Activated CD8-positive, alpha-beta T cell treated with anti-CD3 and anti-CD28 coated beads, Interleukin-2, amount 10 ng/mL, durations not matched to agents 7 days and 5 days (primary cell): ENCODE measurements around the gene CHST12. TPM values are rescaled to one million over a fixed set of nuclear protein-coding genes. Genes with fewer than 3 reads are reported as not detected.

ENCODE experiments used
- ATAC-seq: fragments of 150-1000 bp; cut with Tn5 transposase; one replicate; pipeline ENCODE4 v1.10.0; 2021; ENCODE audit warnings: moderate library complexity
- CTCF ChIA-PET: fragments of 350-600 bp; sonication (Branson Sonifier 250); formaldehyde crosslinking; loops from one replicate; lab custom pipeline; 2021; ENCODE audit warnings: antibody characterized with exemption; lab: Charles Lee
- POLR2A ChIA-PET: fragments of 350-600 bp; sonication (Branson Sonifier 250); formaldehyde crosslinking; loops from one replicate; lab custom pipeline; 2021; ENCODE audit warnings: antibody characterized with exemption; lab: Charles Lee
- DNase-seq: peaks from one replicate; pipeline ENCODE4 v3.0.0-alpha.2; 2020
- H3K27ac Mint-ChIP-seq: one replicate; pipeline ENCODE4 v1.8.0; 2021; ENCODE audit warnings: mild to moderate bottlenecking, mixed read lengths
- H3K27me3 Mint-ChIP-seq: one replicate; pipeline ENCODE4 v1.8.0; 2021; ENCODE audit warnings: low read depth, mixed read lengths
- H3K36me3 Mint-ChIP-seq: one replicate; pipeline ENCODE4 v1.8.0; 2021; ENCODE audit warnings: low read depth, mixed read lengths
- H3K4me1 Mint-ChIP-seq: one replicate; pipeline ENCODE4 v1.8.0; 2021; ENCODE audit warnings: low read depth, mixed read lengths
- H3K4me3 Mint-ChIP-seq: one replicate; pipeline ENCODE4 v1.8.0; 2021; ENCODE audit warnings: mild to moderate bottlenecking, mixed read lengths
- H3K9me3 Mint-ChIP-seq: one replicate; pipeline ENCODE4 v1.8.0; 2022; ENCODE audit warnings: mixed read lengths; ENCODE audit not compliant: insufficient read depth
- total RNA-seq, 2 experiments: library from RNA; stranded (reverse); gene quantifications; one replicate each; pipeline ENCODE4 v1.2.3, GENCODE V29; 2021

CHST12 gene
- total RNA-seq, 2 experiments from 2014 or later: 47.9 to 49.0 TPM

DNA sequence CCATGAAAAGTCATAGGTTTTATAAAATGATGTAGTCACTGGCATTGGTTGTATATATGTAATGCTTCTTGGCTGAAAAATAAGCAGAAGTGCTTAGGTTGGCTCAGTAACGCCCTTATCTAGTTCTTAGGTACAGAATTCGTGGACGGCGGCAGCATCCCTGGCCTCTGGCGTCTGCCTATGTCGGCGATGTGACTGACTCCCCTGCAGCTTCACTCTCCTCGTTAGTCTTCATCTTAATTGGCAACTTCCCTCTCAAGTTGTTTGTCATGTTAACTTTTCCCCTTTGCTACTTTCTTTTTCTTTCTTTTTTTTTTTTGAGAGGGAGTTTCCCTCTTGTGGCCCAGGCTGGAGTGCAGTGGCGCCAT is 18.5 kb downstream of the CHST12 start:
- ATAC-seq: no peak
- H3K9me3 Mint-ChIP-seq: no peaks in the 10 kb centered on the region
- POLR2A ChIA-PET: interaction anchor here (0.7 kb wide), 1 partner anchor 64 kb away, joined by 3 read pairs; no protein-coding TSS in a partner anchor
- H3K4me3 Mint-ChIP-seq: no peak overlapping the region
- peaks cover 62% of the 10 kb centered on the region for H3K4me1 Mint-ChIP-seq
- H3K27ac Mint-ChIP-seq: no peak overlapping the region
- H3K36me3 Mint-ChIP-seq: peaks cover 32% of the 10 kb centered on the region
- CTCF ChIA-PET: interaction anchor here (1.5 kb wide), 1 partner anchor 9 kb away, joined by 5 read pairs; no protein-coding TSS in a partner anchor
- DNase-seq: no peak
- no peaks in the 10 kb centered on the region for H3K27me3 Mint-ChIP-seq

DNA sequence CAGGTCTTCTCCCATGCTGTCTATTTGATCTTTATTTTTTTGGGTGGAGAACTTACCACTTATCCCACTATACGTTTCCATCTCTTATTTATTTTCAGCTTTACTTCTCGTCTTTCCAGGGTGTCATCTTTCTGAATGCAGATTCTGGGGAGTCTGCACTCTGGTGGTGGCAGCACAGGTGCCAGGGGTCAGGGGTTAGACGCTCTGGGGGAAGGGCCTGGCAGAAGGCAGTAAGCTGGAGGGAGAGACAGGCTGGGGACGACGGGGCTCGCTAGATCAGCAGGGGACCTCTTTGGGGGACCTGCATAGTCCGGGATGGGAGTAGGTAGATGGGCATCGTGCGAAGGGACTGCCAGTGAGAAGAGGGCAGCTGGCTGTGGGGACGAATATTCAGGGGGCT is 22.3 kb downstream of the CHST12 start:
- DNase-seq (no peak), ATAC-seq (no peak)
- ChIA-PET POLR2A (no interaction called here), CTCF (no interaction called here)
- Mint-ChIP-seq H3K27ac (peak overlapping the region; percentile 46), H3K9me3 (peaks cover under 1% of the 10 kb centered on the region), H3K27me3 (no peaks in the 10 kb centered on the region), H3K4me3 (no peak overlapping the region), H3K36me3 (peaks cover 21% of the 10 kb centered on the region), H3K4me1 (peaks cover 47% of the 10 kb centered on the region)

DNA sequence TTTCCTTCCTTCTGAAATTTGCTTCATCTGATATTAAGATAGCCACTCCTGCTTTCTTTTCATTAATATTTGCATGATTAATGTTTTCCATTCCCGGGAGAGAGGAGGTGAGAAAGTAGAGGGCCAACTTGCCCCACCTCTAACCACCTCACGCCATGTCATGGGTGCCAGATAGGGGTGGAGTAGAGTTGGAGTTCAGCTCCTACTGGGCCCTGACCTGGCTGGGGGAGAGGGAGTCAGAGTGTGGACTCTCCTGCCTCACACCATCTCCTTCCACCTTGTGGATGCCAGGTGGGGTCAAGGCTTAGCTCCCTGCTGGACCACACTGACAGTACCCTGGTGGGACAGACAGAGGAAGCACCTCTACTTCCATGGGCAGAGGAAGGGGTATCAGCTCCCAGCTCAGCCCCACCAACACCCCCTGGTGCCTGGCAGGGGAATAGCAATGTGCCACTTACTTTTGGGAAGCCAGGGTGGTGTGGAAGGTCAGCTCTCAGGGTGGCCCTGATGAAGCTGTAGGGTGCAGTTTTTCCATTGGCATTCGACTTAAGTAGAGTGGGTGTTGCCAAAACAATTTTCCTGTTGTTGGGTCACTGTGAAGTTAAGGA is 28.0 kb downstream of the CHST12 start:
- peak; percentile 38 for DNase-seq
- Mint-ChIP-seq H3K4me3 (no peak overlapping the region), H3K4me1 (peaks cover 25% of the 10 kb centered on the region), H3K27me3 (no peaks in the 10 kb centered on the region), H3K27ac (peak overlapping the region; percentile 2), H3K9me3 (peaks cover 6% of the 10 kb centered on the region), H3K36me3 (peaks cover 50% of the 10 kb centered on the region)
- ChIA-PET POLR2A (interaction anchor here (1.0 kb wide), 1 partner anchor 212 kb away, joined by 3 read pairs; no protein-coding TSS in a partner anchor), CTCF (interaction anchor here (0.8 to 2.3 kb wide), 13 partner anchors 8 to 66 kb away, joined by 3 to 11 read pairs (median 5); no protein-coding TSS in a partner anchor)
- no peak for ATAC-seq

DNA sequence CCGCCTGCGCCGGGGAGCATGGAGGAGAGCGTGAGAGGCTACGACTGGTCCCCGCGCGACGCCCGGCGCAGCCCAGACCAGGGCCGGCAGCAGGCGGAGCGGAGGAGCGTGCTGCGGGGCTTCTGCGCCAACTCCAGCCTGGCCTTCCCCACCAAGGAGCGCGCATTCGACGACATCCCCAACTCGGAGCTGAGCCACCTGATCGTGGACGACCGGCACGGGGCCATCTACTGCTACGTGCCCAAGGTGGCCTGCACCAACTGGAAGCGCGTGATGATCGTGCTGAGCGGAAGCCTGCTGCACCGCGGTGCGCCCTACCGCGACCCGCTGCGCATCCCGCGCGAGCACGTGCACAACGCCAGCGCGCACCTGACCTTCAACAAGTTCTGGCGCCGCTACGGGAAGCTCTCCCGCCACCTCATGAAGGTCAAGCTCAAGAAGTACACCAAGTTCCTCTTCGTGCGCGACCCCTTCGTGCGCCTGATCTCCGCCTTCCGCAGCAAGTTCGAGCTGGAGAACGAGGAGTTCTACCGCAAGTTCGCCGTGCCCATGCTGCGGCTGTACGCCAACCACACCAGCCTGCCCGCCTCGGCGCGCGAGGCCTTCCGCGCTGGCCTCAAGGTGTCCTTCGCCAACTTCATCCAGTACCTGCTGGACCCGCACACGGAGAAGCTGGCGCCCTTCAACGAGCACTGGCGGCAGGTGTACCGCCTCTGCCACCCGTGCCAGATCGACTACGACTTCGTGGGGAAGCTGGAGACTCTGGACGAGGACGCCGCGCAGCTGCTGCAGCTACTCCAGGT is 29.7 kb downstream of the CHST12 start:
- Mint-ChIP-seq H3K9me3 (peaks cover 6% of the 10 kb centered on the region), H3K27me3 (no peaks in the 10 kb centered on the region), H3K27ac (no peak overlapping the region), H3K36me3 (peaks cover 54% of the 10 kb centered on the region), H3K4me1 (peaks cover 18% of the 10 kb centered on the region), H3K4me3 (no peak overlapping the region)
- CTCF ChIA-PET: interaction anchor here (1.0 to 2.3 kb wide), 2 partner anchors 34 to 85 kb away, joined by 3 to 7 read pairs; no protein-coding TSS in a partner anchor
- POLR2A ChIA-PET: interaction anchor here (0.8 kb wide), 1 partner anchor 9 kb away, joined by 3 read pairs; no protein-coding TSS in a partner anchor
- ATAC-seq (no peak), DNase-seq (no peak)

DNA sequence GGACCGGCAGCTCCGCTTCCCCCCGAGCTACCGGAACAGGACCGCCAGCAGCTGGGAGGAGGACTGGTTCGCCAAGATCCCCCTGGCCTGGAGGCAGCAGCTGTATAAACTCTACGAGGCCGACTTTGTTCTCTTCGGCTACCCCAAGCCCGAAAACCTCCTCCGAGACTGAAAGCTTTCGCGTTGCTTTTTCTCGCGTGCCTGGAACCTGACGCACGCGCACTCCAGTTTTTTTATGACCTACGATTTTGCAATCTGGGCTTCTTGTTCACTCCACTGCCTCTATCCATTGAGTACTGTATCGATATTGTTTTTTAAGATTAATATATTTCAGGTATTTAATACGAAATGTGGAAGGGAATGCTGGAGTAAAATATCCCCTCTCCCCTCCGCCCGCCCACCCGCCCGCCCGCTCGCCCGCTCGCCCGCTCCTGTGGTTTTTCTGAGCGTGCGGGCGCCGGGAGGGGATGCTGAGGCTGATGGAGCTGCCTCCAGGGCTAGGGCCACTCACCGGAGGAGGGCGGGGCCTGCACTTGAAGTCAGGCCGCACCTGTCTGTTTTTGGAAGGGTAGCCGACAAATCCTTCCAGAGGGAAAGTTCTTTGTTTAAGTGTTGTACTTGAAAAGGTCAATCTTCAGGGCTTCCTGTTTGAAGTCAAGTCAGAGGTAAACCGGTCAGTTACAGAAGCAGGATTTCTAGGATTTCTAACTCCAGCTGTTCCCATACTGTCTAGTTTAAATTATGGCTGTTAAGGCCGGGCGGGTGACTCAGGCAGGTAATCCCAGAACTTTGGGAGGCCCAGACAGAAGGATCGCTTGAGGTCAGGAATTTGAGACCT is 30.5 kb downstream of the CHST12 start:
- H3K4me3 Mint-ChIP-seq: no peak overlapping the region
- peaks cover 6% of the 10 kb centered on the region for H3K9me3 Mint-ChIP-seq
- no peaks in the 10 kb centered on the region for H3K27me3 Mint-ChIP-seq
- H3K4me1 Mint-ChIP-seq: peaks cover 13% of the 10 kb centered on the region
- DNase-seq: no peak
- CTCF ChIA-PET: interaction anchor here (1.0 kb wide), 1 partner anchor 86 kb away, joined by 3 read pairs; no protein-coding TSS in a partner anchor
- no peak overlapping the region for H3K27ac Mint-ChIP-seq
- peaks cover 60% of the 10 kb centered on the region for H3K36me3 Mint-ChIP-seq
- ATAC-seq: no peak
- POLR2A ChIA-PET: interaction anchor here (0.8 kb wide), 1 partner anchor 10 kb away, joined by 3 read pairs; no protein-coding TSS in a partner anchor

- no peak overlapping the region for H3K4me3 Mint-ChIP-seq
- H3K27me3 Mint-ChIP-seq: no peaks in the 10 kb centered on the region
- H3K27ac Mint-ChIP-seq: peak overlapping the region; percentile 35
- peaks cover 8% of the 10 kb centered on the region for H3K4me1 Mint-ChIP-seq
- ChIA-PET CTCF (interaction anchor here (1.4 kb wide), 1 partner anchor 16 kb away, joined by 3 read pairs; no protein-coding TSS in a partner anchor), POLR2A (no interaction called here)
- DNase-seq (no peak), ATAC-seq (no peak)
- peaks cover 6% of the 10 kb centered on the region for H3K9me3 Mint-ChIP-seq
- H3K36me3 Mint-ChIP-seq: peaks cover 64% of the 10 kb centered on the region
Observed at GRCh38 chr7:2435146-2435545, 31.7 kb downstream of the CHST12 start.

DNA sequence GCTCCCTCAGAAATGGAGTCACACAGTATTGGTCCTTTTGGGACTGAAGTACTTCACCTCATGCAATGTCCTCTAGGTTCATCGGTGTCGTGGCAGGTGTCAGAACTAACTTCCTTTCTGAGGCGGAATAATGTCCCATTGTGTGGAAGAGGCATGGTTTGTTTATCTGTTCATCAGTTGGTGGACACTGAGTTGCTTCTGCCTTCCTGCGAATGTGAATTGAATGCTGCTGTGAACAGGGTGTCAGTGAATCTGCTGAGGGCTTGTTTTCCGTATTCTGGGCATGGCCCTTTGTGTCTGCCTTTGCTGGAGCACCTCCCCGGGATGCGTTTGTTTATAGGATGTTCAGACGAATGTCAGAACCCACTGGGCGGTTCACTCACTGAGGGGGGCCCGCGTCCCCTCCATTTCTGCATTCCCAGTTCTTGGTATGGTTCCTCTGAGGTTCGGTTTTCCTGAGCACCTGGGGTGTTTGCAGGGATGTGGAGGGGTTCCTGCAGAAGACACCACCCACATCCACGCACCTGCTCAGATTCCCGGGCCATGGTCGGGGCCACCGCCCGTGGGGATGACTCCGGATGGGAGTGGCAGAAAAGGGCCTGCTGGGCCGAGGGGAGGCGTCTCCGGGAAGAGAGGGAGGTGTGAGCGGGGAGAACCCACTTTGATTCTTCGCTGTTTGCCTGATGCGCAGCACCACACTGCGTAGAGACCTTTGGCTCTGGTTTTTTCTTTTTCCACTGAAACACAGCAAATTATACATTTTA is 33.1 kb downstream of the CHST12 start:
- ChIA-PET CTCF (interaction anchor here (1.4 kb wide), 1 partner anchor 15 kb away, joined by 3 read pairs; no protein-coding TSS in a partner anchor), POLR2A (no interaction called here)
- H3K27ac Mint-ChIP-seq: peak overlapping the region; percentile 13
- H3K27me3 Mint-ChIP-seq: no peaks in the 10 kb centered on the region
- no peak overlapping the region for H3K4me3 Mint-ChIP-seq
- ATAC-seq: no peak
- no peaks in the 10 kb centered on the region for H3K9me3 Mint-ChIP-seq
- peaks cover 55% of the 10 kb centered on the region for H3K36me3 Mint-ChIP-seq
- H3K4me1 Mint-ChIP-seq: peaks cover 12% of the 10 kb centered on the region
- DNase-seq: no peak

DNA sequence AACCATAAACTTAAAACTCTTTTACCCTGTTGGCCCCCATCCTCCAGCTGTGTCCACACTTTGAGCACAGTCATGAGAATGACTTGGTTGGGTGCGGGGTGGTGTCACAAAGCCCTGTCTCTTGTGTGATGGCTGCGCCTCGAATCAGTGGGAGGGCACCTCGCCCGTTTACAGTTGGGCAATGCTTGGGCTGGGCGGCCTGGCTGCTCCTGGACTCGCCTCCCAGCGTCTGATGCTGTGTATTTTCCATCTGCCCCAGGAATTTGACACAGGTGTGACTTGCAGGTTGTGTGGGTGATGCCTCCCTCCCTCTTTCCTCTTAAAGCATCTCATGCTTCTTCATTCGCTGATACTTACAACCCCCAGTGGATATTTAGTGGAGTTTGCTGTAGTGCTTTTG is 33.7 kb downstream of the CHST12 start:
- DNase-seq: no peak
- no peaks in the 10 kb centered on the region for H3K9me3 Mint-ChIP-seq
- CTCF ChIA-PET: no interaction called here
- no peak for ATAC-seq
- peaks cover 17% of the 10 kb centered on the region for H3K4me1 Mint-ChIP-seq
- POLR2A ChIA-PET: no interaction called here
- no peaks in the 10 kb centered on the region for H3K27me3 Mint-ChIP-seq
- peaks cover 55% of the 10 kb centered on the region for H3K36me3 Mint-ChIP-seq
- H3K4me3 Mint-ChIP-seq: no peak overlapping the region
- no peak overlapping the region for H3K27ac Mint-ChIP-seq

DNA sequence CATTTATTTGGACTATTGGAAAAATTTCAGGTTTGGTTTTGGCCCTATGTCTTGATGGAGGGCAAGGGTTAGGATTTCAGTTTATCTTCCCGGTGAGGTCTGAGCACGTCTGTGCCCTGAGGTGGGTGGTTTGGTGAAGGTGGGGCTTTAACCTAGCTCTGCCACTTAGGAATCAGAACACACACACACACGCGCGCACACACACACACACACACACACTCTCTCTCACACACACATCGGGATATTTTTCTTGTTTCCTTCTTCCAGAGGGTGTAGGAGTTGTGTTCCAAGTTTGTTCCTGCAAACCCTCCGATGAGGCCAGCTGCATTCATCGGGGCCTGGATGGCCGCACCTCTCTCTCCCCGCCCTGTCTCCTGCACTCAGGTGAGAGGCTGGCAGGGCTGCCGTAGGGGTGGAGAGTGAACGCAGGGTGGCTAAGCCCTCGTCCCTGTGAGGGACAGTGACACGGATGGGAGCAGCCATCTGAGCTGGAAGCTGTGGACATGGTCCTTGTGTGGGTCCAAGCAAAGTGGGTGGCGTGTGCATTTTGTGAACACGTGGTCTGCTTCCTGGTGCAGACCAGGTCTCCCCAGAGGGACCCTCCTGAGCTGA is 34.2 kb downstream of the CHST12 start:
- no peak overlapping the region for H3K27ac Mint-ChIP-seq
- ChIA-PET CTCF (no interaction called here), POLR2A (no interaction called here)
- H3K4me3 Mint-ChIP-seq: no peak overlapping the region
- H3K9me3 Mint-ChIP-seq: no peaks in the 10 kb centered on the region
- no peaks in the 10 kb centered on the region for H3K27me3 Mint-ChIP-seq
- DNase-seq (no peak), ATAC-seq (no peak)
- H3K4me1 Mint-ChIP-seq: peaks cover 17% of the 10 kb centered on the region
- peaks cover 57% of the 10 kb centered on the region for H3K36me3 Mint-ChIP-seq

GRCh38 chr7:2438186-2438585 is 34.8 kb downstream of the CHST12 start:
- no peak overlapping the region for H3K27ac Mint-ChIP-seq
- no peaks in the 10 kb centered on the region for H3K27me3 Mint-ChIP-seq
- peaks cover 54% of the 10 kb centered on the region for H3K36me3 Mint-ChIP-seq
- peaks cover 17% of the 10 kb centered on the region for H3K4me1 Mint-ChIP-seq
- H3K4me3 Mint-ChIP-seq: no peak overlapping the region
- ChIA-PET POLR2A (no interaction called here), CTCF (no interaction called here)
- no peak for ATAC-seq
- DNase-seq: no peak
- H3K9me3 Mint-ChIP-seq: no peaks in the 10 kb centered on the region
